ENCODE data around the gene SUSD3. TPM values are rescaled to one million over a fixed set of nuclear protein-coding genes. Genes with fewer than 3 reads are reported as not detected.

Gene SUSD3
- total RNA-seq, 1 experiment from 2014 or later: 9.0 TPM

- no peaks in the 10 kb centered on the region for H3K79me2 ChIP-seq (ENCODE audit: insufficient read depth, low read length)
- no peak overlapping the region for H3K23ac ChIP-seq (ENCODE audit: insufficient read length, low read depth, low read length)
- H3K56ac ChIP-seq (ENCODE audit: insufficient read length, low read depth, low read length): no peak overlapping the region
- H3K27me3 ChIP-seq (ENCODE audit: insufficient read depth, low read length): no peaks in the 10 kb centered on the region
- no peak for TF ChIP-seq CTCF (conservative IDR thresholded peaks at IDR 0.05)
- H3K27ac Mint-ChIP-seq: peak overlapping the region in 1 of 3 experiments; percentile 15; a peak in 2 of 7 replicates
- H3K36me3 Mint-ChIP-seq (ENCODE audit: insufficient read depth in 1 of 3, low read depth in 3 of 3): peaks cover 0 to 2% (median 0%) of the 10 kb centered on the region in 3 experiments; a peak in 1 of 7 replicates
- no peak overlapping the region for H3K14ac ChIP-seq (ENCODE audit: insufficient read depth, low read length)
- no peak overlapping the region for H2AK5ac ChIP-seq (ENCODE audit: insufficient read length, low read length)
- no peak overlapping the region for H2BK20ac ChIP-seq (ENCODE audit: low read depth, low read length, poor library complexity, severe bottlenecking)
- no peak overlapping the region for H3K4me2 ChIP-seq (ENCODE audit: insufficient read depth, insufficient read length, low read length)
- H2AFZ ChIP-seq (ENCODE audit: low read length): no peak overlapping the region
- H3K18ac ChIP-seq (ENCODE audit: insufficient read length, low read depth, low read length): no peak overlapping the region
- no peak overlapping the region for H2BK15ac ChIP-seq (ENCODE audit: low read depth, low read length)
- no peak overlapping the region for H3K4me3 Mint-ChIP-seq
- no peak overlapping the region for H2BK5ac ChIP-seq (ENCODE audit: insufficient read length, low read length)
- no peaks in the 10 kb centered on the region for H4K20me1 ChIP-seq (ENCODE audit: control insufficient read depth, insufficient read depth, insufficient read length)
- no peaks in the 10 kb centered on the region for H3K27me3 Mint-ChIP-seq (ENCODE audit: low read depth)
- no peak overlapping the region for H3K4ac ChIP-seq (ENCODE audit: low read depth, low read length)
- H4K8ac ChIP-seq (replicated peaks; ENCODE audit: insufficient read length, low read depth, low read length): no peak overlapping the region
- peaks cover 9 to 12% of the 10 kb centered on the region in 2 experiments for H3K4me1 Mint-ChIP-seq
- no peaks in the 10 kb centered on the region for H3K9me3 Mint-ChIP-seq
- H3K9ac ChIP-seq (ENCODE audit: extremely low read depth, insufficient read length, low read length): no peak overlapping the region
- H4K5ac ChIP-seq (ENCODE audit: insufficient read length, low read depth, low read length): no peak overlapping the region
- no peak overlapping the region for H2BK12ac ChIP-seq (ENCODE audit: insufficient read length, low read depth, low read length)
- H3K23me2 ChIP-seq (ENCODE audit: insufficient read length, low read depth, low read length, poor library complexity, severe bottlenecking): no peaks in the 10 kb centered on the region
- H3K4me1 ChIP-seq (ENCODE audit: insufficient read depth, low read length): no peaks in the 10 kb centered on the region
- WGBS (ENCODE audit: extremely low coverage, insufficient read length, low lambda C conversion rate): no CpG with 5 or more reads among the region's 27 CpGs
- no peak overlapping the region for H3K27ac ChIP-seq (ENCODE audit: insufficient read length, low read depth, low read length)
- DNase-seq: no peak
- H4K91ac ChIP-seq (ENCODE audit: insufficient read length, low read depth, low read length): no peak overlapping the region
- no peaks in the 10 kb centered on the region for H3K79me1 ChIP-seq (ENCODE audit: insufficient read depth, low read depth, low read length, poor library complexity, severe bottlenecking)
- no peak overlapping the region for H2BK120ac ChIP-seq (ENCODE audit: low read depth, low read length, poor library complexity, severe bottlenecking)
- H3T11ph ChIP-seq (ENCODE audit: low read length): no peak overlapping the region
- H3K9me3 ChIP-seq (ENCODE audit: control insufficient read depth, low read depth, low read length): no peaks in the 10 kb centered on the region
Observed at GRCh38 chr9:93020771-93021670, 37.5 kb upstream of the SUSD3 start.

Measured in H9 (cell line).